GM21381 (cell line): Measurements from ENCODE around the gene LIPE.

ENCODE experiments used
- ATAC-seq: cut with Tn5 transposase; IDR thresholded peaks from one replicate; pipeline ENCODE4 v1.9.1; 2021; ENCODE audit warnings: mild to moderate bottlenecking, moderate library complexity; ENCODE audit not compliant: unreplicated experiment

Gene LIPE

GRCh38 chr19:42412661-42413076 is 14.5 kb downstream of the LIPE start:
- no peak for ATAC-seq

- no peak for ATAC-seq
Measured at GRCh38 chr19:42412227-42412626, 15.0 kb downstream of the LIPE start.

GRCh38 chr19:42411581-42412178 is 15.5 kb downstream of the LIPE start:
- ATAC-seq: no peak

- no peak for ATAC-seq
Measured at GRCh38 chr19:42410371-42410770, 16.8 kb downstream of the LIPE start.

- ATAC-seq: no peak
Measured at GRCh38 chr19:42409477-42409876, 17.7 kb downstream of the LIPE start.

GRCh38 chr19:42407816-42408175 is 19.4 kb downstream of the LIPE start:
- ATAC-seq: no peak

- no peak for ATAC-seq
Measured at GRCh38 chr19:42407085-42407815, 19.9 kb downstream of the LIPE start.

GRCh38 chr19:42406111-42406510 is 21.1 kb downstream of the LIPE start:
- ATAC-seq: no peak

- no peak for ATAC-seq
Measured at GRCh38 chr19:42403586-42403985, 23.6 kb downstream of the LIPE start.

- no peak for ATAC-seq
Measured at GRCh38 chr19:42402376-42403116, 24.6 kb downstream of the LIPE start.

GRCh38 chr19:42401365-42402303 is 25.6 kb downstream of the LIPE start:
- no peak for ATAC-seq

- ATAC-seq: no peak
Measured at GRCh38 chr19:42400404-42400803, 26.8 kb downstream of the LIPE start.

- no peak for ATAC-seq
Measured at GRCh38 chr19:42397263-42398166, 29.7 kb downstream of the LIPE start.

- peak; percentile 96 for ATAC-seq
Measured at GRCh38 chr19:42396381-42397262, 30.6 kb downstream of the LIPE start.

GRCh38 chr19:42394751-42395150 is 32.4 kb downstream of the LIPE start:
- no peak for ATAC-seq

GRCh38 chr19:42392165-42392564 is 35.0 kb downstream of the LIPE start:
- no peak for ATAC-seq

GRCh38 chr19:42389899-42390298 is 37.3 kb downstream of the LIPE start, which contains the start of gene CNFN:
Gene CNFN (minus strand): TSS chr19:42390297. CDS start chr19:42389037, 1,260 bp downstream.
- ATAC-seq: no peak

- ATAC-seq: no peak
Measured at GRCh38 chr19:42388851-42389489, 38.2 kb downstream of the LIPE start.
